HG03342 (cell line): ENCODE data around the gene RNF220.

Experiments used
- ATAC-seq: cut with Tn5 transposase; IDR thresholded peaks from one replicate; pipeline ENCODE4 v1.9.1; 2021; ENCODE audit warnings: mild to moderate bottlenecking, moderate library complexity; ENCODE audit not compliant: unreplicated experiment

The RNF220 gene

DNA sequence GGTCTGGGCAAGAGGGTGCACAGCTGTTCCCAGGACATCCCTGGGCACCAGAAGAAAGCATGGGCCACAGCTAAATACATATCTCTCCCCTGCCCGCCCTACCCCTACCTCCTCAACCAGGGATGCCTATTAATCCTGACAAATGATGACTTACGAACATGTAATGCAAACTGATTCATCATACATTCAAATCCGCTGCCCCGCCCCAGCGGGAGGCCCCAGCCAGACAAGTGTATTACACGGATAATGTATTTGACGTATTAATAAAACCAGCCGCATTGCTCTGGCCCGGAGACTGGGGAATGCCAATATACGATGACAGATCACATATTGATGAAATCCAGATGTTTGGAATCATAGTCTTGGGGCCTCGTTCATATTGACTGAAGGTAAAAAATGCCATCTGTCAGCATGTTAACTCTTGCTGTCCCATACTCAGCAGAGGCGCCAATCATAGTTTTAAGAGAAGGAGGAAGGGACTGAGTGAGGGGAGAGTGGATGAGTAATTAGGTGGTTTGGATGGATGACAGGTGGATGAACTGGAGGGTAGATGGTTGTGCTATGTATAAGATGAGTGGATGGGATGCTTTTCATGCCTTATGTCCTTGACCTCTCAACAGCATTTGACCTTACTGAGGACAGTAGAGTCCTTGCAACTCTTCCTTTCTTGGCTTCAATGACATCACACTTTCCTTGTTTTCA, 201.0 kb downstream of the RNF220 start:
- ATAC-seq = no peak

DNA sequence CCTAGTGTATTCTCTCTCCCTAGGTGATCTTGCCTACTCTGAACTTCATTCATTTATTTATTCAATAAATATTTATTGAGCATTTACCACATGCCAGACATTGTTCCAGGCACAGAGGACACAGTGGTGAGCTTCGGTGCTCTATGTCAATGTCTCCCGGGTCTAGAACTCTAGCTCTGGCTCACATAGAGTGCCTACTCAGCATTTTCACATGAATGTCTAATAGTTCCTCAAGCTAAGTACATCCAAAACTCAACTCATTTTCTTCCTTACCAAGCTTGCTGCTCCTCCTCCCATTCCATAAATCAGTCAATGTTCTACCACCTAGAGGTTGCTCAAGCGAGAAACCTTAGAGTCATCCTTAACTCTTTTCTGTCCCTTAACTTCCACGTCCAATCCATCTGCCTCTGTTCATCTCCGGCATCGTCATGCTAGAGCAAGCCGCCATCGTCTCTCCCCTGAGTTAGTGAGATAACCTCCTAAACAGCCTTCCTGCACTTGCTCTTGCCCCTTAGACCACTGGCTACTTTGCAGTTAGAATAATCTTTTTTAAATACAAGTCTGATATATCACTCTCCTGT, 201.7 kb downstream of the RNF220 start:
- no peak for ATAC-seq

- ATAC-seq = no peak
Measured at GRCh38 chr1:44608141-44608540, 203.1 kb downstream of the RNF220 start.

DNA sequence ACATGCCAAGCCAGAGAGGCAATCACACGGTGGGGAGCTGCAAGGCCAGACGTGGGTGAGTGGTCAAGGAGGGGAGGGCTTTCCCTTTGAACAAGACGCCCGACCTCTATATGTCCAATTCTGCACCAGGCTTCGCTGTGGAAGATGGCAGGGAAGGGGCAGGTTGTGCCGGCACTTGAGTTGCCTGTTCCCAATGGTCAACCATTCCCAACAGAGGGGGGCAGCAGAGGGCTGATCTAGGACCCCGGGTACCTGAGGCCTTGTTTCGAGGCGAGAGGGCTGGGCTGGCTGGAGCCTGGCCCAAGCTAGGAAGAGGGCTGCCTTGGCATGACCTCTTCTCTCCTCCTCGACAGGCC, 204.3 kb downstream of the RNF220 start:
- no peak for ATAC-seq

- no peak for ATAC-seq
Measured at GRCh38 chr1:44609768-44610526, 204.9 kb downstream of the RNF220 start.

- ATAC-seq = no peak
Measured at GRCh38 chr1:44610527-44611148, 205.6 kb downstream of the RNF220 start.

DNA sequence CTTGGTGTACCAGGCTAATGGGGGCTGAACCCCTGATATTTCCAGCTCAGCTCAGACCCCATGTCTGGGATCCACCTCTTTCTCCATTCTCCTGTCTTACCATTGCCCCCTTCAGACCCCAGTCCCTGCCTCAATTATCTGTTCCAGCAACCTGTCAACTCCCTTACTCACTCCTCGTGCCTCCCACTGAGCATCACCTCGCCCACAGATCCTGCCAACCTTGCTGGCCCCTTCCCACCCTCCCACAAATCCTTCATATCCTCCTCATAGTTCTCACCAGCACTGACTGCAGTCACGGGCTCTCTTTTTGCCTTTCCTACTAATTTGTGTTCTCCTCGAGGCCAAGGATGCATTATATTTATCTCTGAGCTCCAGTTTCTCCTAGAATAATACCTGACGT, 206.4 kb downstream of the RNF220 start:
- no peak for ATAC-seq

DNA sequence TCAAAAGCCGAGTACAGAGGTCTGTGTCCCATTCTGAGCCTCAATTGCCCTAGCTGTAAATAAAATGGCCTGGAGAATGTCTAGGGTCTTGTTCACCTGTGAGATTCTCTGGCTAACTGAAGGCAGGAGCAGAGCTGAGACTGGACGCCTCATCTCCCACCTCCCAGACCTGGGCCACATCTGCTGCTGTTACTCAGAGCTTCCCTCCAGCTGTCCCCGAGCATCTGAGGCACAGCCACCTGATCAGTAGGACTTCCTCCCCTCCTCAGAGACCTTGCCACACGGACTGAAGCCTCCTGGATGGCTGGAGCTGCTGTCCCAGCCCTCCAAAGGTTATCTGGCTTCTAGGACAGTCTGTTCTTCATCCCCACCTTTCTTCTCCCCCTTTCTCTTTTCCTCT, 206.8 kb downstream of the RNF220 start:
- no peak for ATAC-seq

GRCh38 chr1:44613941-44614340, 208.9 kb downstream of the RNF220 start:
- ATAC-seq = no peak

DNA sequence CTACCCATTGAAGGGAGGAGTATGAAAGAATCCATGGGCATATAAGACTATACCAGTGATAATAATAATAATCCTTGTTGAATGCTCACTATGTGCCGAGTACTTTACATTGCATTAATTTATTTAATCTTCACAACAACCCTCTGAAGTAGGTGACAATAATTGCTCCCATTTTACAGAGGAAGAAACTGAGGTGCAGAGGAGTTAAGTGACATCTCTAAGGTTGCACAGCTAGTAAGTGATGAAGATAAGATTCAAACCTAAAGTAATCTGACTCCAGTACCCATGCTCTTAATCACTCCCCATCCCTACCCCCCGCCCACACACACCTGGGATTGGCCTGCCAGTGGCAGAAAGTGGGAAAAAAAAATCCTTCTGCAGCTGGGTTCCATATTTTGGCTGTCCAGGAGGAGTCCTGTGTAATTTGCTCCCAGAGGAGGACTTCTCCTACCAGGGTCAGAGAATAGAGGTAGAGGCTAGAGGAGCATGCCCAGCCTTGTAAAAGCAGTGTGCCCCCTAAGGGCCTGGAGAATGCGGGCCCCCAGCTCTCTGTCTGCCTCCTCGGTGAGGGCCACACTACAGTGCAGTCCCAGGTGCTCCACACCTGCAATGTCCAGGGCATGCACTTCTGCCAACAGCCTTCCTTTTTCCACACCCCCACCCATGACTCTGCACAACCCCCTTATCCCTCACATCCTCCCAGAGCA, 211.4 kb downstream of the RNF220 start:
- no peak for ATAC-seq

DNA sequence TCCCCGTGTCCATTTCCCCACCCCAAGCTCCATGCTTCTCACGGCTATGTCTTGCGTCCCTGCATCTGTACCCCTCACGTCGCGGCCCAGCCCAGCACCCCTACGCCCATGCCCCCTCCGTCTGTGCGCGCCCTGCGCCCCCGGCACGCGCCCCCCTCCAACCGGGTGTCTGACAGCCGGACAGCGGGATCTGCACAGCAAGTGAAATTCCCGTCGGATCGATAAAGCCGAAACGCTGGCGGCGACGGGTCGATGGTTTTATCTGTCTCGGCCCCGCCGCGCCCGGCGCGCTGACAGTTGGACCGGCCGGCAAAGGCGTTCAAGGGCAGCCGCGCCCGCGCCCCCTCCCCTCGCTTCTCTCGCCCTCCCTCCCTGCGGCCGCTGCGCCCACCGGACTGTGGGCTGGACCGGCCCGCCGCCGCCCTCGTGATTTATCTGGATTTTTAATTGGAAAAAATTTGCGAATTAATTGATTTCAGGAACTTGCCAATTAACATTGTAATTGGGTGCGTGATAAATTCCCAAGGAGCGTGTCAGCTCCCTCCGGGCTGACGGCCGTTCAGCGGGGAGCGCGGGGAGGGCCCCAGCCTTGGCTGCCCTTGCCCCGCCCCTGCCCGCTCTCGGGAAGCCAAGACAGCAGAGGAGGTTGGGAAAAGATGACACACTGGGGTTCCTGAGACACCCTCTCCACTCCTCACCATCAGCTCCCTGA, 212.1 kb downstream of the RNF220 start:
- ATAC-seq = no peak

- ATAC-seq = no peak
Measured at GRCh38 chr1:44617703-44618029, 212.6 kb downstream of the RNF220 start.

- ATAC-seq = no peak
Measured at GRCh38 chr1:44619261-44619900, 214.3 kb downstream of the RNF220 start.

GRCh38 chr1:44620072-44620471, 215.0 kb downstream of the RNF220 start:
- ATAC-seq = no peak

DNA sequence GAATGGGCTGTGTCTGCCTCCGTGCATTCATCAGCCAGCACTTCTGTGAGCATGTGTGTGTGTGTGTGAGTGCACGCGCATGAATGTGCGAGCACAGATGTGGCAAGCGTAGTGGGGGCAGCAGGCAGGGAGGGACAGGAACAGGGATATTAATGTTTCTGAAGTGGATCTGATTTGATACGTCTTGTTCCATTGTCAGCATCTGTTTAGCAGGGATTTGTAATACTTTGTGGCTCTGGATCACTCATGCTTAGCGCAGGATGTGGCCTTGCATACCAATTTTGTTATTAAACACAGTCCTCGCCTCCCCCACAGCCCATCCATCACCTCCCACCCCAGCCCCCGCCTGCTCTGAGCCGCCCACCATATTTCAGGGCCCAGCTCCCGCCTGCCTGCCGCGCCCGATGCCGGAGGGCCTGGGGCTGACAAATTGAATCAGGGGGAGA, 216.8 kb downstream of the RNF220 start:
- ATAC-seq = no peak

GRCh38 chr1:44624268-44624901, 219.3 kb downstream of the RNF220 start:
- no peak for ATAC-seq

DNA sequence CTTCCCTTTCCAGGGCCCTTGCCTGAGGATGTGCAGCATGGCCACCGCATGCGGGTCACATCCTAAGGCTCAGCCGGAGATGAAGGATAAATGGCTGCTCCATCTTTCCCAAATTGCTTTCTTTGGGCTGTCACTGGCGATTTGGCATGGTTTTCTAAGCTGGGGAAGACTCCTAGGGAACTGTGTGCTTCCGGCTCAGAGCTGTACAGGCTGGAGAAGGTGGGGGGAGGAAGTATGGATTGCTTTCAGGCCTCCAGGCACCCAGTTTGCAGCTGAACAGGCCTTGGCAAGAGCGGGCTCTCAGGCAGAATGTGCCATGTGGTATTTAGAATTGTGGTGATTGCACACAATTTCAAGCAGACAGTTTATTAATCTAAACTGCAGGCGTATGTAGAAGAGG, 220.3 kb downstream of the RNF220 start:
- no peak for ATAC-seq

GRCh38 chr1:44628962-44629756, 224.1 kb downstream of the RNF220 start:
- ATAC-seq = no peak

GRCh38 chr1:44630116-44630515, 225.1 kb downstream of the RNF220 start:
- ATAC-seq = no peak
